Colonic mucosa (tissue), 4 donors: ENCODE results near the gene TLR3. TPM values are rescaled to one million over a fixed set of nuclear protein-coding genes. Genes with fewer than 3 reads are reported as not detected.

Experiments
- DNase-seq: peaks from one replicate; pipeline ENCODE4 v3.0.0-alpha.2; 2020
- H3K27ac ChIP-seq: fragments of 200-600 bp; one replicate; pipeline ENCODE4 v1.8.0; 2021
- H3K27me3 ChIP-seq: fragments of 200-600 bp; one replicate; pipeline ENCODE4 v1.8.0; 2021
- H3K36me3 ChIP-seq: fragments of 200-600 bp; one replicate; pipeline ENCODE4 v1.8.0; 2021
- H3K4me1 ChIP-seq: fragments of 200-600 bp; one replicate; pipeline ENCODE4 v1.8.0; 2021; ENCODE audit warnings: mild to moderate bottlenecking
- H3K4me3 ChIP-seq: fragments of 200-600 bp; one replicate; pipeline ENCODE4 v1.8.0; 2021
- H3K9ac ChIP-seq, 2 donors: one replicate each; pipeline ENCODE4 v1.7.0; 2013; ENCODE audit warnings: control low read depth in 2 of 2, low read depth in 2 of 2, low read length in 2 of 2
- H3K9me3 ChIP-seq: fragments of 200-600 bp; one replicate; pipeline ENCODE4 v1.8.0; 2021
- CTCF ChIP-seq: fragments of 200-600 bp; IDR thresholded peaks from one replicate; pipeline ENCODE4 v1.8.0; 2022; ENCODE audit warnings: antibody characterized with exemption, mild to moderate bottlenecking
- intact Hi-C: fragments of 100-400 bp; cut with DNase I; formaldehyde crosslinking; loops from one replicate; pipeline ENCODE4 v1.14.1; 2022
- total RNA-seq, 2 donors: library from RNA; stranded (reverse); fragmentation: NEBNext Ultra II Directional in 1 of 2; extraction: Animal tissue kit (Norgen Biotek cat#: 25700) in 1 of 2; gene quantifications; one replicate each; pipeline ENCODE4 v1.2.1, GENCODE V29; 2021
- donor health status: healthy.
- donor health status: DM: no; HTN: no; CAD: no.
- donor health status: DM: no; HTN: no; CAD: no.

Gene TLR3
- total RNA-seq, 2 donors from 2014 or later, result 13.6 to 48.6 TPM

DNA sequence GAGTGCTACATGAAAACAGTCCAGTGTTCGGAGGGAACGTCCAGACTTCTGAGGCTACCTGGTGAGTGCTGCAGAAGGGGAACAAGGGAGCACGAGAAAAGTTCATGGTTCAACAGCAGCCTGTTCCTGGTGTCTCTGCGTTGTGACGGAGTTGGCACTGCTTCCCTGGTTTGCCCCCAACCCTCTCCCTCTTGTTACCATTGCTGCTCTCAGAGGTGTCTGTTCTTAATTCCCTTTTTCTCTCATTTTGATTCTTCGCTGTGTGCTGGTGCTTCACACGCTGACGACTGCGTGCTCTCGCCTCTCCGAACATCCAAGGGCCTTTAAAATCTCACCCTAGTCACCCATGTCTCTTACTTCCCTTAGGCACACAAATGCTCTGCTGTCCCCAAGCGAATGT lies 34.0 kb downstream of the TLR3 start:
- DNase-seq, result no peak

DNA sequence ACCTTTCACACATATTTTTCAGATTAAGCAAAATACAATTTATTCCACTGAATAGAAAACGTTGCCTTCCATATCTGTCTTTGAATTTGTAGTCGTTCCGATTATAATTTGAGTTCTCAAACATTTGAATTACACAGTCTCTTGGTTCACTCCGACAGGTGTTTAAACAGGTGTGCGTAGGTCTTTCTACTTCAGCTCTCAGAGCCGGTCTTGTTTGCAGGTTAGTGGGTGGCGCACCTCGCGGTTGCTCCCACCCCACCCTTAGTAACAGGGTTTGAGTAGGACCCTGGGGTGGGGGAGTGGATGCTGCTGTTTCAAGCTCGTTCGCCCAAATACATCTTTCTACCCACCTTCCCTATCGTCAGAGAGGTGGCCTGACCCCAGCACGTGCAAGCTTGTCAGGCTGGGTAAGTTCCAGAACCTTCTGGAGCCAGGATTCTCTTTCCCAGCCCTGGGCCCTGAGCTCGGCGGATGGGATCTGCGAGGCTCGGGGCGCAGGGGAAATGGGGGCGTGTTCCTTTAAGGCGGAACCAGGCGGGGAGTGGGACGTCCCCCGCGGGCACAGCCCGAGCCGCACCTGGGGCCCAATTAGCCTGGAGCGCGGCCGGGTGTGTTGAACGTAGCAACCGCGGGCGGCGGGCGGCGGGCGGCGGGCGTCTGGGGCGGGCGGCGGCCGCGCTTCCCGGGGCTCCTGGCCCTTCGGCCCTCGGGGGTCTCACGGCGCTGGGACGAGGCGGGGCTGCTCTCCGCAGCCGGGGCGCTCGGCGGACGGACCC lies 35.3 kb downstream of the TLR3 start, which contains the start of gene FAM149A:
Gene FAM149A, plus strand, starts transcription at position 591 of the 776 bp plus-strand sequence.
- TF ChIP-seq CTCF, result no peak
- H3K4me3 ChIP-seq, result peak within 1 kb of the TSS; percentile 76

More for the DNA sequence above, 34.0 kb downstream of the TLR3 start:
- Histone ChIP-seq H3K9ac (no peak overlapping the region), H3K4me3 (no peak overlapping the region), H3K9me3 (no peaks in the 10 kb centered on the region), H3K27ac (no peak overlapping the region), H3K4me1 (no peaks in the 10 kb centered on the region), H3K27me3 (no peaks in the 10 kb centered on the region), H3K36me3 (no peaks in the 10 kb centered on the region)
- intact Hi-C loops, result no loop called here
- TF ChIP-seq CTCF, result no peak

GRCh38 chr4:186104890-186105646 lies 36.1 kb downstream of the TLR3 start:
- peak overlapping the region; percentile 34 for H3K27ac ChIP-seq
- H3K9ac ChIP-seq, result peak overlapping the region; percentile 63 to 90
- H3K4me3 ChIP-seq, result peak overlapping the region; percentile 76
- intact Hi-C loops, result no loop called here
- DNase-seq, result peak; percentile 45
- no peaks in the 10 kb centered on the region for H3K27me3 ChIP-seq
- H3K36me3 ChIP-seq, result no peaks in the 10 kb centered on the region
- no peaks in the 10 kb centered on the region for H3K4me1 ChIP-seq
- no peak for TF ChIP-seq CTCF
- no peaks in the 10 kb centered on the region for H3K9me3 ChIP-seq

More for the DNA sequence above, 35.3 kb downstream of the TLR3 start, which contains the start of gene FAM149A:
- H3K9ac ChIP-seq, result peak within 1 kb of the TSS; percentile 81 to 90
- no peaks in the 10 kb centered on the region for H3K36me3 ChIP-seq
- peak; percentile 84 for DNase-seq
- no peaks in the 10 kb centered on the region for H3K9me3 ChIP-seq
- intact Hi-C loops, result no loop called here
- peak within 1 kb of the TSS; percentile 34 for H3K27ac ChIP-seq
- no peaks in the 10 kb centered on the region for H3K4me1 ChIP-seq
- H3K27me3 ChIP-seq, result no peaks in the 10 kb centered on the region

- intact Hi-C loops, result no loop called here
- Histone ChIP-seq H3K4me3 (peak overlapping the region; percentile 76), H3K9me3 (no peaks in the 10 kb centered on the region), H3K27ac (peak overlapping the region; percentile 34), H3K36me3 (no peaks in the 10 kb centered on the region), H3K4me1 (no peaks in the 10 kb centered on the region), H3K27me3 (no peaks in the 10 kb centered on the region), H3K9ac (peak overlapping the region; percentile 63 to 90)
- no peak for TF ChIP-seq CTCF
- DNase-seq, result peak; percentile 61
These were observed 36.8 kb downstream of the TLR3 start for GRCh38 chr4:186105647-186106321.

GRCh38 chr4:186107947-186108346 lies 39.0 kb downstream of the TLR3 start:
- Histone ChIP-seq H3K9me3 (no peaks in the 10 kb centered on the region), H3K27me3 (no peaks in the 10 kb centered on the region), H3K27ac (no peak overlapping the region), H3K4me3 (no peak overlapping the region), H3K36me3 (no peaks in the 10 kb centered on the region), H3K4me1 (no peaks in the 10 kb centered on the region), H3K9ac (no peak overlapping the region)
- no peak for DNase-seq
- intact Hi-C loops, result no loop called here
- TF ChIP-seq CTCF, result no peak
